HG02943 (cell line): Measurements from ENCODE around the gene TSC22D3.

ENCODE experiments used
- ATAC-seq: cut with Tn5 transposase; IDR thresholded peaks from one replicate; pipeline ENCODE4 v1.9.1; 2021; ENCODE audit warnings: mild to moderate bottlenecking, low read depth, moderate library complexity; ENCODE audit not compliant: unreplicated experiment

Gene TSC22D3

DNA sequence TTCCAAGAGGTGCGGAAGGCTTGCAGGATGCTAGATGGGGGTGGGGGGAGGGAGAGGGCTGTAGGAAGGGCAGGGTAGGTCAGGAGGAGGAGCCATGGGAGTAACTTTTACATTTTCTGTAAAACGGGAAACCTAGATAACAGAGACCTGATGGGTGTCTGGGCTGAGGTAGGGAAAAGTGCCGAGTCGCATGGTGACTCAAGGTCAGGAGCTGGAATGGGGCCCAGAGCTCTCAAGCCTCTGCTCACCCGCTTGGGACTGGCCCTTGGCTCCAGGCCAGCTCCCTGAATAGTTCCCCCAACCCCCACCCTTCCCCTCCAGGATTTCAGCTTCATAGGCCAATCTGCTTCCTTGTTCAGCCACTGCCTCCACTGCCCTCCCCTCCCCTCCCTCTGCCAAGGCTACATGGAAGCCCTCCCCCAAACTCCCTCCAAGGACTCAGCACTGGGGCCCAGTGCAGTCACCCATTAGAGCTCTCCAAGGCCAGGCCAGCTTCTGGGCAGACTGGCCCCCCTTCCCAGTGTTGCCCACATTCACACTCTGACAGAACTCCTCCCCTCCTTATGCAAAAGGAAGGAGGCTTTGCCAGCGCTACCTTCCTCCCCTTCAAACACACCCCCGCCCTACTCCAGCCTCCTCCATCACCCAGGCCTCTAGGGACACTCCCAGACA, 43.6 kb downstream of the TSC22D3 start:
- no peak for ATAC-seq

DNA sequence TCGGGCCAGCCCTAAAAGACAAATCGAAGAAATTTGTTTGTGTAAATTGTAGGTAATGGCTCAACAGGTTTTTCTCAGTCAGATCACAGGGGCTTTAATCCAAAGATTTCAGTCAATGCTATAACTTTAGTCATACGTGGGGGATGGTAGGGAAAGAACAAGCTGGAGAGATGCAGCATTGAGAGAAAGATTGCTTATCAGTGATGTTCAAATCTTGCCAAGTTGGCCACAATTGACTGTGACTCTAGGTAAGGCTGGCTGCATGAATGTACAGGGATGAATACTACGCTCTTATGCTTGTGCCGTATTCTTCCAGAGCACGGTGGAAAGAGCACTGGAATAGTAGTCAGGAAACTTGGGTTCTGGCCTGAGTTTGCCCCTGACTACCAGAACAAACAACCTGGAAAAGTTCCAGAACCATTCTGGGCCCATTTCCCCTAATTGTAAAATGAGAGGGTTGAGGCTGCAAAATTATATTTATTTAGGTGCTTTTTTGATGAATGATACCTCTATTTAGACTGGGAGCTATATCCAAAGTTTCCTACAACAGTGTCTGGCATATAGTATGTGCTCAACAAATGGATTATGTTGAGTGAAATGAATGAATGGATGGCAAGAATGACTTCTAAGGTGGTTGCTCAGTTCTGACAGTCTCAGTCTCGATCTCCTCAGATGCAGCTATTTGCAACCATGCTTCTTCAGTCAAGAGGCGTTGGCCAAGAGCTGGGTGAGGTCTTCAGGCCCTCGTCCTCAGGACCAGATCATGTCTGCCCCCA, 44.4 kb downstream of the TSC22D3 start:
- ATAC-seq: no peak

DNA sequence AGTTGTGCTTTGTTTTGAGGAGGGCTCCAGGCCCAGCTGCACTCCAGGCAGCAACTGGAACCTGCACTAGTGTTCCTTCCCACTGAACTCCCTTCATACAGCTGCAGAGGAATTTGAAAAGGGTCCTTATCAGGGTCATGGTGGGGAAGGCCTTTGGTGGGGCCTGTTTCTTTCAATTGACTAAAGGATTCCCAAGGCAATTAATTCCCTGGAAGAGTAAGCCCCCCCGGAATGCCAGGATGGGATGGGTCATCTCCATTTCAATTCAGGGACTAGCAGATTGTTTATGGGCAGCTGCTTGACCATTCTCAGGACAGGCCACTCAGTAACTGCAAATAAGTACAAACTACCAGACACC, 45.3 kb downstream of the TSC22D3 start:
- ATAC-seq: no peak

DNA sequence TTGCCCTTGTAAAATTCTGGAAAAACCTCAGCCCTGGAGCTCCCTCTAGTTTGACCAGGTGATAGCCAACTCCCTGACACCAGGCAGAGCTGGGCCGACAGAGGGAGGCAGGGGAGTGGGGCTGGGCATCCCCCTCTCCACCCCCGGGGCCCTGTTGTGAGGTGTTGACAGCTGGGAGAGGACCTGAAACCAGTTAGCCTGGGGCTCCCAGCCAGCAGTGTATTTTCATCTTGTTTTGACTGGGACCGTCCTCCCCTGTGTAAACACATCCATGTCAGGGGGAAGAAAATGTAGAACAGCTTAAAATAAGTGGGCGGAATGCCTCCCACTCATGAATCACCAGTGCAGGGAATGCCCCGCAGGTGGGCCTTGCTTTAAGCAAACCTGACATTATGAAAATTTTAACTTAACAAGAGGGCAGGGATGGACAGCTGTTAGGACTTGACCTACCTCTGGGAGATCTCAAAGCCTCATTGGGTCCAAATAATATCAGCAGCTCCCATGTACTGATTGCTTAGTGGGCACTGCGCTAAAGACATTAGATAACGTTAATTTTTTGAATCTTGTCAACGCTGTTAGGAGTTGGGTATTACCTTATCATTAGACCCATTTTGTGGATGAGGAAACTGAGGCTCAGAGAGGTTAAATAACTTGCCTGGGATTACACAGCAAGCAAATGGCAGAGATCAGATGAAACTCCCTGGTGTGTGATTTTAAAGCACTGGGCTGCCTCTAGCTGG, 45.9 kb downstream of the TSC22D3 start:
- no peak for ATAC-seq

DNA sequence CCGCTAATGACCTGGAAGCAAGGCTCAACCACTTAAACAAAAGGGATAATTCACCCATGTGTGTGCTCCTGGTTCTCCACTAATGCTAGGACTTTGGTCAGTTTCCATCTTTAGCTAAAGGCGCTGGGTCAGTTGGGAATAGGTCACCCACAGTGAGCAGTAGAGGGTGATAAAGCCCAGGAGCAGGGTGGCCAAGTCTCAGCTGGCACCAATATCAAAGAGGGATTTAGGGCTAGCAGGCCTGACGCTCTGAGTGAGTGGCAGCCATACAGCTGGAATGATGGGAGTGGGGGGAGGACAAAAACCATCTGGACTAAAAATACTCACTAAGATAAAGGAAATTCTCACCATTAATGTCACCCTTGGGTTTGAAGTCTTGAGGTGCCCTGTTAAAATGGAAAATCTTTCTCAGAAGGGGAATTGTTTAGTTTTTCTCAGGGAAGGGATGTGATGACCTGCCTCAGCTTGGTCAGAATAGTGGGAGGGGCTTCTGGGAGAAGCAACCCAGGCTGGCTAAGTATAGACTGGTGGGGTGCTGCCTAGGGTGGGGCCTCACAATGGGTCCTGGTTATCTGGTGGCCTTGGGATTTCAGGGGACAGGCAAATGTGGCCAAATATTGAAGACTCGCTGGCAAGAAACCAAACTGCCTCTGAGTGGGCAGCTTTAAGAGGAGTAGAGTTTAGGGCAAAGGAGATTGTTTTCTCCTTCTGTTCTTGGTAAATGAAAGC, 47.1 kb downstream of the TSC22D3 start:
- no peak for ATAC-seq

DNA sequence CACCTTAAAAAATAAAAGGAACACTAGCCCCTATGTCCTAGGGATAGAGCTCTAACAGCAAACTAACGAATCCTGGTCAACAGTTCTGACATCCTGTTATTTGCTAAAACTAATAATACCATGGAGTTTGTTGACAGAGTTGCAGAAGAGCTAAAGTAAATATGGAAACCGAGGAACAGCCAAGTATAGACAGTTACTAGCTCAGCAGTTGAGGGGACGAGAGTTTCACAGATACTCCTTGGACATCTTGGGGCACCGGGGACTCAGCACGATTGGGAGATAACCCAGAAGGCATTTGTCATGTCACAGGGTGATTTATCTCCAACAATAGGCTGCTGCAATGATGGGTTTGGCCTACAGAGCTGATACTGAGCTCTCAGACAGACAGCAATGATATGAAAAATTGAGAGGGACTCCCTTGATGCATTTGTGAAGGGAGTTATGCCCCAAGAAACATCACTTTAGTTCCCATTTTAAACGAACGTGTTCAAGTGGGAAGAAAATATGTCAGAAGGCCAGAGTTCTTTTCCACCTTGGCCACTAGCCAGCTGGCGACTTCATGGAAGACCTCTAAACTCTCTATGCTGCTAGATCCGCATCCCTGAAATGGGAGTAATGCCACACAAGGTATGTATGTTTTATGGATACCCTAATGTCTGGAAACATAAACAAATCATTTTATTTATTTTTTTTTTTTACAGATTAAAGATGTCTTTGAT, 48.6 kb downstream of the TSC22D3 start:
- no peak for ATAC-seq

DNA sequence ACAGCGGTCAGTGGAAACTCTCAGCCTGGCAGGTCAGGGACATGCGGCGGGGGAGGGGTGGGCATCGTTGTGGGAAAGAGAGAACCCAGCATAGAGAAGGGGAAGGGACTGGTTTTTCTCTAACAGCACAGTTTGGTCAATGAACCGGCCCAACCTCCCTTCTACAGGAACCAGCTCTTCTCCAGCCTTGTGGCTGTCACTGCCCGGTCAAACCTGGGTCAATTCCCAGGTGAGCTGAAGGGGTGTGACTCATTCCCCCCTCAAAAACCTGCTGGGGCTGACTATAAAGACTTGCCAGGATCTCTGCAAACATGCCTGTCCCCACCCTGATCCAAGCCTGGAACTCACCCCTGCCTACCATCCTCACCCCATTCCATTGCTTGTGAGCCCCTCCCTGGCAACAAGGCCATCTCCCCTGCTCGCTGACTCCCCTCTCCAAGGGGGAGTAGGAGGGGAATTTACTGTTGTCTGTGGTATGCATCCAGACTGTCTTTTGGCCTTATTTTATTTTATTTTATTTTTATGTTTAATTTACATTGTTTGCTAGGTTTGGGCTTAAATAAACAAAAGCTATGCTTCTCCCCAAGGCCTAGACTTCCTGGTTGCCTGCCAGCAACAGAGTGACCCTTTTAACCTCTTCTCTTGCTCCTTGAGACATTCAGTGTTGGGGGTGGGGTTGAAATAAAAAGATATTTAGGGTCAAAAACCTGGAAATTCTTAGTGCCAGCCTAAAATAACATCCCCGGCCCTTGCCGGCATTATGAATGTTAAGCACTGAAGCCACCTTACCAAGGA, 49.6 kb downstream of the TSC22D3 start:
- no peak for ATAC-seq

DNA sequence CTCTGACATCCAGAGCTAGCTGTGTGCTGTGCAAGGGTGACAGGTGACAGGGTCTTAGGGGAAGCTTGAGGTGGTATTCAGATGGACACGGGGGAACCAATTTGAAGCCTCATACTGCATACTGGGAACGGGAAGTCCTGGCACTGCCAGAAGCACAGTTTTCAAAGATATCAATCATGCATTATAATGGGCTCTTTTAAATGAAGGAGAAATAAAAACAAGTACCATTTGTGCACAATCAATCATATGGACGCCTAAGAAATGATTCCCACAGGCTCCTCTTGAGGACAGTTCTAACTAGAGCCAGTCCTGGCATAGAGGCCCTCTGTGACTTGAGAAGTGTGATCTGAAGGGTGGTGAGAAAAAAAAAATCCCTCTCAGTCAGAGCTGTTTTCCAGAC, 50.9 kb downstream of the TSC22D3 start:
- no peak for ATAC-seq

DNA sequence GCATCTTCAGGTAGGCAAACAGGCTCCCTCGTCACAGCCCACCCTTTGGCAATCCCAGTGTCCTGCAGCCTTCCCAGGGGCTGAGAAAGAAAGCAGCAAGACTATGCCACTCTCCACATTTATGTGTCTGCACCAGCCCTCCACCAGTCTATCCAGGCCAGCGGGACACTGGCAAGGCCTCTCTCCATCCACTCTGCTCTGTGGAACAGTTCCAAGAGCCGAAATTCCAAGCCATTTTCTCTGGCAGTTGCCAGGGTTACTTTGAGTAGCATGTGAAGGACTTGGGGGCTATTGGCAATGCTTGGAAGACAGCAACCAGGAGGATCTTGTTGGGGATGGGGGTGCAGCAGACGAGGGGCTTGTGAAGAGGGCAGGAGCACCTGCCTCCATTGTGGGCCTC, 52.1 kb downstream of the TSC22D3 start:
- ATAC-seq: no peak

DNA sequence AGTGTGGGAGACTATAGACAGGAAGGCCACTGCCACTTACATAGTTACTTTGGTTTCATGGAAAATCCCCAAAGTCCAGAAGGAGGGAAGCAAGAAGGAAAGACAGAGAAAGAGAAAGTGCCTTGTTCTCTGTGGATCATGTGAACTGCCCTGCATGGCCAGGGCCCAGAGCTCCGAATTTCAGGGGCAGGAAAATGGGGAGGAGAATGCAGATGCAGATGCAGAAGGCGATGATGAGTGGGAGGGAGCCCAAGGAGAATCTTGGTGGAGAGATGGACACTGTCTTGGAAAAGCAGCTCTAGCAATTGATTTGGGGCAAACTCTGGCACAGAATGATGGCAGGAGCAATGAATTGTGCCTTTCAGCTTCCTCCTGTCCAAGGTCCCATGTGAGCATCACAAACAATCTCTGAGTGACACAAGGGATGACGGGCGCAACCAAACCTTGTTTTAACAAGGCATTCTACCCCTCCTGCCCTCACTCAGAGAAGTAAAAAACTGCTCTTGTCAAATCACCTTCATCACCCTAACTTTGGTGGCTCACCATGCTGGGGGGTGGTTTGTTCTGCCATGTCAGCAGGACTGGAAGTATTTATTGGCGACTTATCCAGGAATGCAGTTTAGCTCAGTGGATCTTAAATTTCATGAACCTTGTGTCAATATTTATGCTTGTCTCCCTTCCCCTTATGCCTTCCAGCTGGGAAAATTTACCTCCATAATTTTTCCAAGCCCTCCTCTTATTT, 53.5 kb downstream of the TSC22D3 start:
- no peak for ATAC-seq

DNA sequence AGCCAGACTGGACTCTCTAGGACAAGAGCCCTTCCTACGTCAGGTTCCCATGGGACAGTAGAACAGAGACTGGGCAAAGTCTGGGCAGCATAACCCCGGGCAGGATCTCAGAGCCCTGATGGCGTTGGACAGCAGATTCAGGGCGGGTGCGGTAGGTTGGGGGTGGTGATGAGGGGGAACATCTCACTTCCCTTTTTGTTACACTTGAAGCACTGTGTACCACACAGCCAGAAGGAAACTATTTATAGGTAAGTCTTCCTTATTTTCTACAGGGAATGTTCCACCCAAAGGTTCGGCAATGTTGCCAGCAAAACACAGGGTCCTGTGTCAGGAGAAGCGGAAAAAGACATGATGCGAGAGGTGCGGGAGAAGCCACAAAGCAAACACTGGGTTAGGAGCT, 54.3 kb downstream of the TSC22D3 start:
- peak; percentile 36 for ATAC-seq

DNA sequence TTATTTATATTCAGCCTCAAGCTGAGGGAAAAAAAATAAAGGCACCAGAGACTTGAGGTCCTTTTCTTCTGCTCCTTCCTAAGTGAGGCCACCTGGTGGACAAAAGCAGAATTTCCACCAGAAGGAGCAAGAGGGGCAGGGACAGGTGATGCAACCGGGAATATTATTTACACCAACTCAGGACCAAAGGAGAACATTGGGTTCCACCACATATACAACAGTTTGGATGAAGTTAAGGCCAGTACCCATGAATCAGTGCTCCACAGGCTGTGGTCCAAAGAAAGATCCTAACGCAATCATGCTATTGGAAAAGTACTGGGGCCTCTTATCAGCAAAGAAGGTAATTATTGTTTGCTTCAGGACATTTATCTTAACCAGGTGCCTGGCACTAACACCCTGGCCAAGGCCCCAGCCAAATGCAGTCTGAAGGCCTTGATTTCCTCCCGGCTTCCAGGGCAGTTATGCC, 57.4 kb downstream of the TSC22D3 start:
- no peak for ATAC-seq

DNA sequence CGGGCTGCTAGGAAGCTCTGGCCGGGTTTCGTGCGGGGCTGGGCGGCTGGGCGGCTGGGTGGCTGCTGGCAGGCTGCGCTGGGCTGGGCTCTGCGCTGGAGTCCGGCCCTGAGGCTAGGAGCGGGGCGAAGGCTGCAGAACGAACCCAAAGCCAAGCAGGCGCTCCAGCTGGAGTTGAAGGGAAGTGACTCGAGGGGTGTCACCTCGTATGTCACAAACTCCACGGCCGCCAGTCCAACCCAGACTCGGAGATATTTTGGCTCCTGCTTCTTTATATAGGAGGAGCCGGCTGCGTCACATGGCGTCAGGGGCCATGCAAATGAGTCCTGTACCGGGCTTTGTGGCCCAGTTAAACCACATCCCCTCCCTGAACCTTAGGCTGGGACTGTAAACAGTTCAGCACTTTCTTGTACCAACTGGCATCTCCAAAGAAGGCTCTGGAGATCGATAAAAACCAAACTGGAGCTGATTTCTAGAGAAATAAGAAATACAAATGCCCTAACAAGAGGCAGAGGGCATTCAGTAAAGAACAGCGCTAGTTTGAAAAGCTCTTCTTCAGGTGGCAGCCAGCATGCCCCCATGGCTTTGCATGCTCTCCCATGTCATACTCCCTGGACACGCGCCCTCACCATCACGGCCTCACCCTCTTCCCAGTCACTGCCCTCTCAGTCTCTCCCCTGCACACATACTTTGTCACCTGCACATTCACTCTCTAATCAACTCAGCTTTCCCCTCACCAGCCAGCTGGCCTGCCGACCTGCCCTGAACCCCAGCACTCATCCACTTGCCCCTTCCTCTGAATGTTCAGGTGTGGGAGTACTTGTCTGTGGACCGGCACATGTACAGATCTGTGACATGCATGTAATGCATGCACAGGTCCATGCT, 58.5 kb downstream of the TSC22D3 start:
- peak; percentile 66 for ATAC-seq

DNA sequence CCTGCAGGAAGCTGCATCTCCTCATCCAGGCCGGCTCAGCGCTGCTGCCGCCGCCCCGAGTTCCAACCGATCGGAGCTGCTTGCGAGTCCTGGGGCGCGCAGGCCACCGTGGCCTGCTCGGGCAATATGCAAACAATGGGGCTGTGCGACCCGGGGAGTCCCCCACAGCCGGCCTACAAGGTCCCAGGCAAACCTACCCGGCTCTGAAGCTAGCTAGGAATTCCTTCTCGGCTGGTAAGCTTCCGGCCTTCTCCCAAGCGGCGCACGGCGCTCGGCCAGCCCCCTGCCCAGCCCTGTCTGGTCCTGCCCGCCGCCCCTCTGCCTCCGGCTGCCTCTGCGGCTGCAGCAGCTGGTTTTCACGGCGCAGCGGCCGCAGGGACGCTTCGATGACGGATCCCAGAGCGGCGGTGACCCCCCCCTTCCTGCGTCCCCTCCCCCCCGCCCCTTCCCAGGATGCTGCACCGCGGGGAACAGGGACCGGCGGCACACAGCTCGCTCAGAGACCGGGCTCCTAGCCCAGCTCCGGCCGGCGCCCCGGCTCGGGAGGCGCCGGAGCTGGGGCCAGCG, 59.4 kb downstream of the TSC22D3 start:
- ATAC-seq: no peak

DNA sequence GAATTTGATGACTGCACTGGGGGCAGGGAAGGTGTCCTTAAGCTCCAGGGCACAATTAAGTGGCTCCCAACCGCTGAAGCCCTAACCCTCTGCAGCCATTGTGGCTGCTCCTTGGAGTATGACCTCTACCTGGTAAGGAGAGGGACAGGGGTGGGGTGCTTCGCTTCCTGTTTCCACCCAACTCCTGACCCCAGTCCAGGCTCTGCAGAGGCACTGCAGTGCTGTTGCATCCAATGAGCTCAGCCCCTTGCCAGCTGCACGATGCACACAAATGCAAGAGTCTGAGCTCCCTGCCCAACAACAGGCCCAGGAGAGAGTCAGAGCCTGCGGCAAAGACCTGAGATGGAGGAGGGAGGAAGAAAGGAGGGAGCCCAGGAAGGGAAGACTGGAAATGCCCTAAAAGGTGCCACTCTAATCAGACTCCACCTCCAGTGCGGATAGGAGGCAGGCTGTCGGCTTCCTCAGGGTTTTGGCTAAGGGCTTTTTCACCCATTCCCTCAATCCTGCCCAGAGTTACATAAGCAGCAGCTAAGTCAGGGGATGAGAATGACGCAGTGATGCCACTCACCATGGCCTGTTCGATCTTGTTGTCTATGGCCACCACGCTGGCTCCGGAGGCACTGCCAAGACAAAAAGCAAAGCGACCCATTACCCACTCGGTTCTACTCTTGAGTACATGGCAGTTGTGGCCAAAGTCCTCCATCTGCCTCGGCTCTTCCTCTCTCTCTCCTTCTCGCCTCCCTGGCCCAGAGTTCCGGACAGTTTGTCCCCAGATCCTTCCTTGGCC, 60.1 kb downstream of the TSC22D3 start:
- ATAC-seq: no peak

DNA sequence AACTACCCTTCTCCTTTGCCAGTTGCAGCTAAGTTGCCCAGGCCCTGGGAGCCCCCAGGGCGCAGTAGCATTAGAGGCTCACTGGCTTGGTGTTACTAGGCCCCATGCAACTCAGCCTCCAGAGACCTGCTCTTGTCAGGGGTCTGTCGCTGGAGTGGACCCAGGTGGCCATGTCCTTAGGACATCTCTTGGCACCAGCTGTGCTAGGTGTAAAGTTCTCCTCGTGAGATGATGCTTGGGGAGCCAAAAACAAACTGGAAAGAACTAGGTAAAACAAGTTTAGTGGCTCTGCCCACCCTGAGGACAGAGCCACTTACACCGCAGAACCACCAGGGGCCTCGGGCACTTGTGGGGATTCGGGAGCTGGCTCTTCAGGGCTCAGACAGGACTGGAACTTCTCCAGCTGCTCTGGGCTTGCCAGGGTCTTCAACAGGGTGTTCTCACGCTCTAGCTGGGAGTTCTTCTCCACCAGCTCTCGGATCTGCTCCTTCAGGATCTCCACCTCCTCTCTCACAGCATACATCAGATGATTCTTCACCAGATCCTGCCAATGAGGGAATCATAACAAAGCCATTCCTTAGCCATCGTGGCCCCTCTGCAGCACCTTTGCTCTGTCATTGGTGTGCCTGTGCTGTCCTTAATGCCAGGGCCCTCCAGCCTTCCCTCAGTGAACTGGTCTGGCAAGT, 61.2 kb downstream of the TSC22D3 start:
- ATAC-seq: no peak
